CD14-positive monocyte (primary cell): ENCODE data around the gene SHISAL1. TPM values are rescaled to one million over a fixed set of nuclear protein-coding genes. Genes with fewer than 3 reads are reported as not detected.

Source experiments
- DNase-seq, 3 donors: peaks; one replicate each; pipeline ENCODE4 v3.0.0-alpha.2; 2011 to 2022
- H2AFZ ChIP-seq: 2 replicates; pipeline ENCODE4 v1.6.0; 2012; ENCODE audit warnings: mild to moderate bottlenecking, low read depth, low read length, inconsistent platforms; ENCODE audit not compliant: insufficient read depth, poor library complexity, severe bottlenecking
- H3K27ac ChIP-seq, 2 donors: 1 replicate in 1 of 2; 2 replicates in 1 of 2; pipeline ENCODE4 v1.5.1; 2012 to 2013; ENCODE audit warnings: low read length in 2 of 2, control low read depth in 1 of 2, inconsistent platforms in 1 of 2, low read depth in 1 of 2, mild to moderate bottlenecking in 1 of 2
- H3K27me3 ChIP-seq, 2 donors: one replicate each; pipeline versions ENCODE4 v1.6.0 to v1.6.1; 2011 to 2013; ENCODE audit warnings: low read length in 2 of 2; ENCODE audit not compliant: control insufficient read depth in 2 of 2, insufficient read depth in 2 of 2
- H3K36me3 ChIP-seq, 2 donors: replicated peaks in 1 of 2; 1 replicate in 1 of 2; 2 replicates in 1 of 2; pipeline versions ENCODE4 v1.5.1 to v1.6.1; 2012 to 2013; ENCODE audit warnings: low read length in 2 of 2, control low read depth in 1 of 2, inconsistent platforms in 1 of 2, mild to moderate bottlenecking in 1 of 2; ENCODE audit not compliant: insufficient read depth in 2 of 2, control insufficient read depth in 1 of 2
- H3K4me1 ChIP-seq, 2 donors: 1 replicate in 1 of 2; 2 replicates in 1 of 2; pipeline versions ENCODE4 v1.5.1 to v1.6.1; 2012 to 2013; ENCODE audit warnings: low read length in 2 of 2, control low read depth in 1 of 2, inconsistent platforms in 1 of 2, mild to moderate bottlenecking in 1 of 2, moderate library complexity in 1 of 2; ENCODE audit not compliant: insufficient read depth in 2 of 2, control insufficient read depth in 1 of 2
- H3K4me2 ChIP-seq: replicated peaks from 2 replicates; pipeline ENCODE3; 2012; ENCODE audit warnings: low read length, moderate library complexity, mild to moderate bottlenecking; ENCODE audit not compliant: poor library complexity, severe bottlenecking; ENCODE audit errors: extremely low read depth
- H3K4me3 ChIP-seq, 3 experiments: fragments of 200-600 bp in 1 of 3; sonication (generic) in 1 of 3; replicated peaks in 1 of 3; 1 replicate in 2 of 3; 2 replicates in 1 of 3; pipeline ENCODE4 v1.5.1; 2011 to 2013; ENCODE audit warnings: low read length in 3 of 3, mild to moderate bottlenecking in 3 of 3, control low read depth in 2 of 3, low read depth in 2 of 3, inconsistent platforms in 1 of 3, moderate library complexity in 1 of 3
- H3K79me2 ChIP-seq: 2 replicates; pipeline ENCODE4 v1.6.0; 2012; ENCODE audit warnings: mild to moderate bottlenecking, control low read depth, inconsistent platforms, low read length, moderate library complexity; ENCODE audit not compliant: insufficient read depth
- H3K9ac ChIP-seq: 2 replicates; pipeline ENCODE4 v1.6.0; 2017; ENCODE audit warnings: low read length, mild to moderate bottlenecking; ENCODE audit not compliant: insufficient read depth, poor library complexity, severe bottlenecking
- H3K9me3 ChIP-seq, 2 donors: replicated peaks in 1 of 2; 1 replicate in 1 of 2; 2 replicates in 1 of 2; pipeline versions ENCODE4 v1.5.1 to v1.6.1; 2012 to 2013; ENCODE audit warnings: low read length in 2 of 2, control low read depth in 1 of 2; ENCODE audit not compliant: control insufficient read depth in 1 of 2, insufficient read depth in 1 of 2
- H4K20me1 ChIP-seq: 2 replicates; pipeline ENCODE4 v1.6.0; 2012; ENCODE audit warnings: mild to moderate bottlenecking, low read length, control low read depth, moderate library complexity; ENCODE audit not compliant: insufficient read depth
- H3K27ac Mint-ChIP-seq, 7 donors: one replicate each; pipeline ENCODE4 v1.8.0; 2020; ENCODE audit warnings: mild to moderate bottlenecking in 7 of 7, mixed read lengths in 7 of 7, moderate library complexity in 6 of 7, inconsistent platforms in 2 of 7
- H3K27me3 Mint-ChIP-seq, 3 donors: one replicate each; pipeline ENCODE4 v1.8.0; 2021 to 2022; ENCODE audit warnings: low read depth in 3 of 3, mild to moderate bottlenecking in 3 of 3, mixed read lengths in 3 of 3, moderate library complexity in 3 of 3, inconsistent platforms in 1 of 3
- H3K36me3 Mint-ChIP-seq, 2 donors: one replicate each; pipeline ENCODE4 v1.8.0; 2020; ENCODE audit warnings: mixed read lengths in 2 of 2, inconsistent platforms in 1 of 2, mild to moderate bottlenecking in 1 of 2
- H3K4me1 Mint-ChIP-seq: one replicate; pipeline ENCODE4 v1.8.0; 2020; ENCODE audit warnings: mild to moderate bottlenecking, mixed read lengths
- H3K4me3 Mint-ChIP-seq, 2 donors: one replicate each; pipeline ENCODE4 v1.8.0; 2020; ENCODE audit warnings: mild to moderate bottlenecking in 2 of 2, mixed read lengths in 2 of 2, moderate library complexity in 1 of 2
- H3K9me3 Mint-ChIP-seq, 7 donors: one replicate each; pipeline ENCODE4 v1.8.0; 2020 to 2022; ENCODE audit warnings: mixed read lengths in 7 of 7, mild to moderate bottlenecking in 6 of 7, moderate library complexity in 6 of 7, inconsistent platforms in 2 of 7
- CTCF ChIP-seq: fragments of 200-600 bp; IDR thresholded peaks from one replicate; pipeline ENCODE4 v1.8.0; 2022; ENCODE audit warnings: antibody characterized with exemption, mild to moderate bottlenecking
- WGBS: methylation state at CpG from one replicate; pipeline ENCODE4 v1.1.5; 2013; ENCODE audit warnings: missing lambda C conversion rate; ENCODE audit not compliant: insufficient coverage; 5-methylcytosine and 5-hydroxymethylcytosine counted together
- intact Hi-C, 2 donors: fragments of 100-400 bp; cut with micrococcal nuclease; formaldehyde crosslinking; loops; one replicate each; pipeline versions ENCODE4 v1.15.0 to v1.15.1; 2023
- polyA plus RNA-seq, 3 donors: library from polyadenylated mRNA; depleted of rRNA in 1 of 3; unstranded in 2 of 3; stranded (reverse) in 1 of 3; fragments of 300-500 nt in 2 of 3; fragments of >200 nt in 1 of 3; fragmentation: Illumina TruSeq in 2 of 3; gene quantifications; 1 replicate in 2 of 3; 2 replicates in 1 of 3; pipeline ENCODE4 v1.2.3, GENCODE V29; 2012 to 2021

SHISAL1 gene
- polyA plus RNA-seq, 3 donors, result not detected

GRCh38 chr22:44269757-44270555, 42.8 kb downstream of the SHISAL1 start:
- 95% methylated on average over 14 of the region's 17 CpGs for WGBS
- Histone ChIP-seq H3K9ac (no peak overlapping the region), H3K27ac (no peak overlapping the region), H3K36me3 (no peaks in the 10 kb centered on the region), H3K27me3 (no peaks in the 10 kb centered on the region), H3K9me3 (no peaks in the 10 kb centered on the region), H3K4me1 (no peaks in the 10 kb centered on the region), H3K79me2 (no peaks in the 10 kb centered on the region), H4K20me1 (no peaks in the 10 kb centered on the region), H3K4me2 (no peak overlapping the region), H3K4me3 (no peak overlapping the region), H2AFZ (no peak overlapping the region)
- intact Hi-C loops, result no loop called here
- Mint-ChIP-seq H3K36me3 (no peaks in the 10 kb centered on the region), H3K4me1 (no peaks in the 10 kb centered on the region), H3K27me3 (peaks cover 2 to 6% (median 4%) of the 10 kb centered on the region in 3 donors), H3K9me3 (peaks cover 0 to 3% (median 0%) of the 10 kb centered on the region in 7 donors), H3K27ac (peak overlapping the region in 1 of 7 donors; percentile 8), H3K4me3 (no peak overlapping the region)
- no peak for TF ChIP-seq CTCF
- no peak for DNase-seq

DNA sequence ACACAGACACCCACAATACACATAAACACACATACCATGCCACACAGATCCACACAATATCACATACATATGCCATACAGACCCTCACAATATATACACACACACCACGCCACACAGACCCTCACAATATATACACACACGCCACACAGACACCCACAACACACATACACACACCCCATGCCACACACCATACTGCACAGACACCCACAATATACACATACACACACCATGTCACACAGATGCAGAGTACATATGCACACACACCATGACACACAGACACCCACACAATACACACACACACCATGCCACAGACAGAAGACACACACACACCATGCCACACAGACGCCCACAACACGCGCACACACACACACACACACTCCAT, 43.6 kb downstream of the SHISAL1 start:
- H3K27ac ChIP-seq, result no peak overlapping the region
- intact Hi-C loops, result no loop called here
- H3K36me3 Mint-ChIP-seq, result no peaks in the 10 kb centered on the region
- no peak overlapping the region for H3K4me2 ChIP-seq
- no peaks in the 10 kb centered on the region for H3K4me1 ChIP-seq
- H3K27me3 ChIP-seq, result no peaks in the 10 kb centered on the region
- DNase-seq, result no peak
- WGBS, result 83% methylated on average over 5 of the region's 5 CpGs
- no peaks in the 10 kb centered on the region for H3K9me3 ChIP-seq
- no peaks in the 10 kb centered on the region for H3K36me3 ChIP-seq
- peaks cover 0 to 3% (median 0%) of the 10 kb centered on the region in 7 donors for H3K9me3 Mint-ChIP-seq
- H3K9ac ChIP-seq, result no peak overlapping the region
- no peak for TF ChIP-seq CTCF
- H4K20me1 ChIP-seq, result no peaks in the 10 kb centered on the region
- H3K27me3 Mint-ChIP-seq, result peaks cover 2 to 6% (median 6%) of the 10 kb centered on the region in 3 donors
- H2AFZ ChIP-seq, result no peak overlapping the region
- H3K4me3 Mint-ChIP-seq, result no peak overlapping the region
- no peaks in the 10 kb centered on the region for H3K4me1 Mint-ChIP-seq
- H3K4me3 ChIP-seq, result no peak overlapping the region
- no peak overlapping the region for H3K27ac Mint-ChIP-seq
- no peaks in the 10 kb centered on the region for H3K79me2 ChIP-seq
